Stimulated activated CD8-positive, alpha-beta memory T cell treated with anti-CD3 and anti-CD28 coated beads, Interleukin-2, amount 100 ng/mL, for 48 hours (primary cell): ENCODE data around the gene CALHM6.

Experiments
- DNase-seq, 2 donors: peaks; one replicate each; pipeline ENCODE4 v3.0.0-alpha.2; 2020; ENCODE audit warnings: low read depth in 2 of 2

CALHM6 gene

GRCh38 chr6:116445102-116445501, 16.1 kb upstream of the CALHM6 start:
- DNase-seq, result no peak

- DNase-seq, result no peak
Measured at GRCh38 chr6:116446399-116446798, 14.8 kb upstream of the CALHM6 start.

GRCh38 chr6:116447052-116447451, 14.1 kb upstream of the CALHM6 start:
- DNase-seq, result no peak

- DNase-seq, result no peak
Measured at GRCh38 chr6:116447496-116448011, 13.6 kb upstream of the CALHM6 start.

DNA sequence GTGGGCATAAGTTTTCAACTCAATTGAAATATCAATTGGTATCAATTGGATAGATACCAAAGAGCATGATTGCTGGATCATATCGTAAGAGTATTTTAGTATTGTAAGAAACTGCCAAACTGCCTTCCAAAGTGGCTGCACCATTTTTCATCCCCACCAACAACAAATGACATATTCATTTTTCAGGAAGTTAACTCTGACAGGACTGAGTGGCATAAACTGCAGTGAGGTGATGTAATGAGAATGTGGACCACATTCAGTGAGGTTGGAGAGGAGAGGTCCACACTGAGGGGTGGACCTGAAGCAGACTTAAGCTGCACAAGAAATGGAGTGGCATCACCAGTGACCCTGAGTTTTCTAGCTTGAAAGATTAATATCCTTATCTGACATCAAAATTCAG, 11.6 kb upstream of the CALHM6 start:
- no peak for DNase-seq

GRCh38 chr6:116450185-116450710, 10.9 kb upstream of the CALHM6 start:
- no peak for DNase-seq

DNA sequence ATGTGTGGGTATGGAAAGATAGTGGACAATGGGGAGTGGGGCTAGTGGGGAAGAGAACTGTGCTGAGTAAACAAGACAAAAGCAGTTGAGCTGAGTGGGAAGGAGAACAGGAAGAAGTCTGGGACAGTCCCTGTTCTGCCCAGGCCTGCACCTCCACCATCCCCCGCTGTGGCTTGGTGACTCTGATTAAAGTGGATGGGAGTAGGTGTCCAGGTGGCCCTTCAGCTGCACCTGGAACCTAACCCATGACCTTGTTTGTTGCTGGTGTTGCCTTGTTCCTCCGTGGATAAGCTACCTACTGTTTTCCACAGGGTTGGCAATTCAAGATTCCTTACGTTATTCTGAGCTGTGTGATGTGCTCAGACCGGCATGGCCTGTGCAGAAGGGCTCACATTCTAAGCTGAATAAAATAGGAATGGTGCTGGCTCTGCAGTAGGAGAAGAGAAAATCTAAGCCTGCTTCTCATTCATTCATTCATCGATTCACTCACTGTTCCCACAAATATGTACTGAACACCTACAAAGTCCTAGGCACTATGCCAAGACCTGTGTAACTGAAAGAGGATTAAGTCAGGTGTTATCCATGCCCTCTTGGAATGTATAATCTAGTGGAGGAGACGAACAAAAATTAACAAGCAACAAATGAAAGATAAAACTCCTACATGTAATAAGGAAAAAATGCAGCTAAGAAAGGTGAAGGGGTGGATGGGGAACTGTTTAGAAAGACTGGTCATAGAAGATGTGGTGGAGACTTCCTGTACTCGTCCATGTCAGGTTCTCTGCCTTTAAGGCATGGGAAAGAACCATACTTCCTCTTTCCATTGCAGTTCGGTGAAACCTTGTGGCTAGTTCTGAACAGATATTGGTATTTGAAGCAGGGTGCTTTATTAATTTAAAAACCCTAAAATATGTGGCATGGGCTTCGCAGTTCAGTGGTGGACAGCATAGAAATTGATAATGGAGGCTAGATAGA, 10.1 kb upstream of the CALHM6 start:
- no peak for DNase-seq

DNA sequence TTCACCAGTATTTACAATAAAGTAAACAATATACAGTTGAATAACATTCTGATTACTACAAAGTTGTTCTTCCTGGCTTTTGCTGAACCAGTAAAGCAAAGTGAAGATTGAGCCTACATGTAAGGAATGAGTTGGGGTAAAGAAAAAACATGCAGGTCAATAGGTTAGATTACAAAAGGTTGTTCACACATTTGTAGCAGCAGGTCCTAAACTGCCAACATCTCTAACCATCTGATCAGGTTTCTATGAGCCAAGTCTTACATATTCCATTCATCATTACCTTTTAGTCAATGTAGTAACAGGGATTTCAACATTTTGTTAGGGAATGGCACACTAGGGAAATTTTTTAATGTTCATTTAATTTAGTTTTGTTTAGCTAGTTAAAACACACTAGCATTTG, 9.3 kb upstream of the CALHM6 start:
- no peak for DNase-seq

GRCh38 chr6:116452531-116452930, 8.6 kb upstream of the CALHM6 start:
- DNase-seq, result no peak

DNA sequence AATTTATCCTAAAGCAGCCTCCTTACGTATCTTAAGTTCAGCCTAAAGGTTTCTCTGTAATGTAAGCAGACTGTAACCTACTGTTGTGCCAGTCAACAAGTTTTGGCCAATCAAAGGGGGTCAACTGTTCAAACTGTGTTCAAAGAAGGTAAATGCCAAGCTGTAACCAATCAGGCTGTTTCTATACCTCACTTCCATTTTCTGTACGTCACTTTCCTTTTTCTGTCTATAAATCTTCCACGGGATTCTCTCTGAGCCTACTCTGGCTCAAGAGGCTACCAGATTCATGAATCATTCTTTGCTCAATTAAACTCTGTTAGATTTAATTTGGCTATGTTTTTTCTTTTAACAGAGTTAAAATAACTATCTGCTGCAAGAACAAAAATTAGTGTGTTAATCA, 5.1 kb upstream of the CALHM6 start:
- no peak for DNase-seq

DNA sequence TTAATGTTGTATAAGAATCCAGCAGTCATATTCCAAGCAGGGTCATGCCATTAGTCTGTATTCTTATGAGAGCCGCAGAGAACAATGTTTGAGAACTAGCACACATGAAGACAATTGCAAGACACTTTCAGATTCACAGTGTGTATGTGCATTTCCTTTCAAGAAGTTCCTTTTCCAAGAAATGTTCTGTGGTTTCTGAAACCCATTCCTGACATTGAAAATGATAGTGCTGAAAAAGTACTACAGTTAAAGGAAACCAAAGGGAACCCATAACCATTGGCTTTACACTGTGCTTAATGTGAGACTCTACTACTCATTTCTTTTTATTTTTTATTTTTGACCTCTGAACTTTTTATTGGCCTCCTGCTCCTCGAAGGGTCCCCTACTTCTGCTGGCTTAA, 4.2 kb upstream of the CALHM6 start:
- DNase-seq, result no peak

GRCh38 chr6:116458264-116458663, 2.9 kb upstream of the CALHM6 start:
- DNase-seq, result no peak

DNA sequence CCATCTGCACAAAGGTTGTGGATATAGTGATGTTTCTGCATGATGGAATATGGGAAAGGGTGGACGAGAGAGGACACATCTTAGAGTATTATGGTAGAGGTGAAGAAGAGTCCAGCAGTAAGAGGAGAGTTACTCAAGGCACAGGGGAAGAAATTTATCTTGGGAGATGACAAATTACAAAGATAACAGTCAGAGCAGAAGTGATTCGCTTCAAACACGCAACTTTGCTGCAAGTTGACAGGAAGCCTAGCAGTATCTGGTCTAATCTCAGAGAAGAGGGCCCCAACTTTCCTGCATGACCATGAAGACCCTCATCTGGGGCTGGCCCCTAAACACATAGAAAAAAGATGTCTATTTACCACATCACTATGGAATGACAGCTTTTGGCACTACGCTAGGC, 1.2 kb upstream of the CALHM6 start:
- no peak for DNase-seq

- peak; percentile 26 to 44 for DNase-seq
Measured at GRCh38 chr6:116461932-116462885, 1.0 kb downstream of the CALHM6 start.

DNA sequence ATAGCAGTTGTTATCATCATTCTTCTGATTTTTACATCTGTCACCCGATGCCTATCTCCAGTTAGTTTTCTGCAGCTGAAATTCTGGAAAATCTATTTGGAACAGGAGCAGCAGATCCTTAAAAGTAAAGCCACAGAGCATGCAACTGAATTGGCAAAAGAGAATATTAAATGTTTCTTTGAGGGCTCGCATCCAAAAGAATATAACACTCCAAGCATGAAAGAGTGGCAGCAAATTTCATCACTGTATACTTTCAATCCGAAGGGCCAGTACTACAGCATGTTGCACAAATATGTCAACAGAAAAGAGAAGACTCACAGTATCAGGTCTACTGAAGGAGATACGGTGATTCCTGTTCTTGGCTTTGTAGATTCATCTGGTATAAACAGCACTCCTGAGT, 2.1 kb downstream of the CALHM6 start:
- DNase-seq, result no peak

GRCh38 chr6:116465246-116465645, 4.1 kb downstream of the CALHM6 start:
- DNase-seq, result no peak

- no peak for DNase-seq
Measured at GRCh38 chr6:116467096-116467495, 5.9 kb downstream of the CALHM6 start.

DNA sequence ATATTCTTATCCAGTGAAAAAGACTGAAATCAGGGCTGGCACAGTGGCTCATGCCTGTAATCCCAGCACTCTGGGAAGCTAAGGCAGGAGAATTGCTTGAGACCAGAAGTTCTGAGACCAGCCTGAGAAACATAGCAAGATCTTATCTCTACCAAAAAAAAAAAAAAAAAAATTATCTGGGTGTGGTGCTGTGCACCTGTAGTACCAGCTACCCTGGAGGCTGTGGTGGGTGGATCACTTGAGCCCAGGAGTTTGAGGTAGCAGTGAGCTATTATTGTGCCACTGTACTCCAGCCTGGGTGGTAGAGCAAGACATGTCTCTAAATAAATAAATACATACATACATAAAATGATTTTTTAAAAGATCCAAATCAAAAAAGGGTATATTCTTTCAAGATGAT, 6.3 kb downstream of the CALHM6 start:
- no peak for DNase-seq

DNA sequence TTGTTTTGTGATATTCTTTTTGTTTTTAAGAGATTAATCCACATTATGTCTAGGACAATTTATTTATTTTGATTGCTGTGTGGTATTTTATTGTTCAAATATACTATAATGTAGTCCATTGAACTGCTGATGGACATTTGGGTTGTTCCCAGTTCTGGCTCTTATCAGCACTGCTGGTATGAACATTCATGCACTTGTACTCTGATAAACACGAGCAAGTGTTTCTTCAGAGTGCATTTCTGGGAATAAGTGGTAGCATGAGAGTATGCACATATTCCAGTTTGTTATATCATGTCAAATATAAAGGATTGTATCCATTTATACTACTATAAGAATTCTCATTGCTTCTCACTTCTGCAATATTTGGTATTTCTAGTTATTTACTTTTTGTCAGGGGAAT, 7.1 kb downstream of the CALHM6 start:
- DNase-seq, result no peak

DNA sequence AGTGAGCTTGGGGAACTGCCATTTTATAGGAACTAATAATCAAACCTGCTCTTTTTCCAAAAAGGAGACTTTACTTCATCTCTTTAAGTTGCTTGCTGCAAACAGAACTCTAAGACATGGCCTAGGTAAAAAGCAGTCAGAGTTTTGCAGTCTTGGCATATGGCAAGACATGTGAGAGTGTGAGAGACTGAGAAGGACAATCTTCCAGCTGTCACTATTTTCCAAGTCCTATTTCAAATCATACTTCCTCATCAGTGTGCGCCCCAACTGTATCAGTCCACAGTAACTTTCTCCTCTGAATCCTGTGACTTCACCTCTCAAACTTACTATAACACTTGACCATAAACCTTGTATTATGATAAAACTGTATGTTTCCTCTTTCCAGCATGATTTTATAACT, 10.4 kb downstream of the CALHM6 start:
- DNase-seq, result no peak

DNA sequence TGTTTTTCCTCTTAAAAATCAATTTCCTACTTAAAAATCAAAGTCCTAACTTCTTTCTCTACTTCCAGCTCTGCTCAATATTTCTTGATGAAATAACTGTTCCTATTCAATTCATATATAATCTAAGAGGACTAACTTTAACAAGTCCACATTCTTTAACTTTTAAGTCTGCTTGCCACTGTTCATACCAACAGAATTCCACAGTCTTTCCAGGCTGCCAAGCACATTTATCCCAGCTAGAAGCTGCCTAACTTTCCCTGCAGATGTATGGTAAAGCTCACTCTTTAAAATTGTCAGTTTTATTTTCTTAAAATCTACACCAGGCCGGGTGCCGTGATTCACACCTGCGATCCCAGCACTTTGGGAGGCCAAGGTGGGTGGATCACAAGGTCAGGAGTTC, 11.5 kb downstream of the CALHM6 start:
- no peak for DNase-seq

GRCh38 chr6:116475141-116475540, 14.0 kb downstream of the CALHM6 start:
- no peak for DNase-seq
